Right lobe of liver (tissue), 6 donors: Measurements from ENCODE around the gene SYNDIG1L. TPM values are rescaled to one million over a fixed set of nuclear protein-coding genes. Genes with fewer than 3 reads are reported as not detected.
"Not testable (repeated sequence)": the region's sequence is repeated elsewhere in the genome, so short reads cannot be mapped to it uniquely, and the experiment has no call there.

Experiments
- ATAC-seq, 4 donors: fragments of 200-7000 bp; cut with Tn5 transposase; one replicate each; pipeline ENCODE4 v1.9.1; 2020; ENCODE audit warnings: mild to moderate bottlenecking in 4 of 4, moderate library complexity in 4 of 4
- DNase-seq, 3 donors: peaks; one replicate each; pipeline ENCODE4 v3.0.0-alpha.2; 2020
- H3K27ac ChIP-seq, 3 donors: fragments of 200-600 bp; one replicate each; pipeline ENCODE4 v1.8.0; 2022
- H3K27me3 ChIP-seq, 2 donors: fragments of 200-600 bp; one replicate each; pipeline ENCODE4 v1.8.0; 2022
- H3K36me3 ChIP-seq, 4 donors: fragments of 200-600 bp; sonication (generic) in 1 of 4; one replicate each; pipeline versions ENCODE4 v1.5.1 to v1.8.0; 2017 to 2022; ENCODE audit warnings: control low read depth in 1 of 4
- H3K4me1 ChIP-seq, 4 donors: fragments of 200-600 bp; sonication (generic) in 1 of 4; one replicate each; pipeline versions ENCODE4 v1.5.1 to v1.8.0; 2017 to 2022; ENCODE audit warnings: control low read depth in 1 of 4
- H3K4me3 ChIP-seq, 3 donors: fragments of 200-600 bp; one replicate each; pipeline ENCODE4 v1.8.0; 2022
- H3K9me3 ChIP-seq, 4 donors: fragments of 200-600 bp; sonication (generic) in 1 of 4; one replicate each; pipeline versions ENCODE4 v1.5.1 to v1.8.0; 2017 to 2022; ENCODE audit warnings: control low read depth in 1 of 4
- CTCF ChIP-seq, 4 donors: fragments of 200-600 bp in 3 of 4; fragments of 450-650 bp in 1 of 4; IDR thresholded peaks; one replicate each; pipeline versions ENCODE4 v1.5.1 to v1.8.0; 2016 to 2022; ENCODE audit warnings: antibody characterized with exemption in 4 of 4, mild to moderate bottlenecking in 2 of 4
- POLR2A ChIP-seq: fragments of 450-650 bp; IDR thresholded peaks from one replicate; pipeline ENCODE4 v1.6.1; 2017; ENCODE audit warnings: antibody characterized with exemption, mild to moderate bottlenecking
- WGBS: methylation state at CpG from one replicate; pipeline ENCODE4 v1.1.6; 2018; ENCODE audit warnings: low coverage, low lambda C conversion rate; ENCODE audit not compliant: insufficient coverage; ENCODE audit errors: missing lambda C conversion rate; 5-methylcytosine and 5-hydroxymethylcytosine counted together
- intact Hi-C, 2 donors: fragments of 100-400 bp; cut with DNase I; formaldehyde crosslinking; loops; one replicate each; pipeline versions ENCODE4 v1.11.2 to v1.14.1; 2022
- total RNA-seq, 6 experiments: library from RNA; depleted of rRNA in 2 of 6; stranded (reverse); fragments of >200 nt in 2 of 6; fragmentation: NEBNext Ultra II Directional in 3 of 6; extraction: Animal tissue kit (Norgen Biotek cat#: 25700) in 3 of 6; gene quantifications; one replicate each; pipeline versions ENCODE4 v1.1.0 to v1.2.4, GENCODE V29; 2016 to 2023
- donor health status: DM: no; HTN: yes; CAD: no.
- donor health status: DM: no; HTN: no; CAD: no.
- donor health status: DM: no; HTN: no; CAD: no.
- donor health status: DM: no; HTN: yes; CAD: no.
- donor health status: DM: no; HTN: yes; CAD: no.

SYNDIG1L gene
- total RNA-seq, 6 experiments from 2014 or later = not detected

DNA sequence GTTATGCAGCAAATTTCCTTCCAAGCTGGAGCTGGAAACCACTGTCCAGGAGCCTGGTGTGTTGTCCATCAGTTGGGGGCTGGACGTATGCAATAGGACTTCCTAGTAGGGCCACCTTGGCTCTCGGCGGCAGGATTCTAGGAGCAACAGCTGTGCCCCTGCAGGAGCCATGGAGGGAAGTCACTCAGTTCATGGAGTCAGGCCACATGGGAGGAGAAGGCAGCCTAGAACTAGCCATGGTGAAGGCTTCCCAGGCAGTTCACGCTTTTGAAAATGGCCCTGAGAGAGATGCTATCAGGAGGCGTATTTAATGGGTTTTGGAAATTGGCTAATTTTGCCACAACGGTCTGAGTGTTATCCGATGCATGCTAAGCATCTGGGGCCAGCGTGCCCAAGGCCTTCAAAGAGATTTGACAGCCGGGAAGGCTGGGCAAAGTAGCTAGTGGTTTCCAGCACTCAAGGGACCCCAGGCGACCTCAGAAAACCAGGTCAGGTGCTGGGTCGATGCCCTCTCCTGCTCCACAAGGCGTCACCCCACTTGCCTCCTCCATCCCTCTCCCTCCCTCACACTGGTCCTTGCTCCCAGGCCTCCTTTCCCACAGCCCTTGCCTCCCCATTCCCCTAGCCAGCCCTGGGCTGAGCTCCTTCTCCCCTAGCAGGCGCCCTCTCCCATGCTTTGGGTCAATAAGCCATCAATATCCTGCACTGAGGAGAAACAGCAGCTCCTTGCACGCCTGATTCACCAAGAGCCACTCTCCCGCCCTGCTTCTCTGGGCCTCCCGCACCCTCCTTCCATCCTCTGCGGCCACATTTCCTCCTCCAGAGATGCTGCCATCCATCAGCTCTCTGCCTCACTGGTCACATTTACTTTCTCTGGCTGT is 30.9 kb upstream of the SYNDIG1L start:
- WGBS = 78% methylated on average over 12 of the region's 17 CpGs

DNA sequence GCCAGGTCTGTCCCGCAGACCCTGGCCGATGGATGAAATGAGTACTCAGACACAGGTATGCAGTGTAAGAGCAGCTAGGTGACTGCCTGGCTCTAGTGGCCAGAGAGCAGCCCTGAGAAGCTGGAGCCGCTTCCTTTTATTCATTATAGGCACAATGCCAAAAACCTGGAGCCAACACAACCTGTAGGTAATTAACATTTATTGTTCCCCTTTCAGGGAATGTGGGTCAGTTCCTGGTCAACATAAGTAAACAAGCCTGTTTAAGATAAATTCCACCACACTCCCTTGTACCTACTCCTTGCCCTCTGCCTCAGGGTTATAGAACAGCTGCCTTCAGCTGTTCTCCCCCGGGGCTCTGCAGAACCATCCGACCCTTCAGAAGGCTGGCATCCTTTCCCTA is 28.4 kb upstream of the SYNDIG1L start:
- H3K36me3 ChIP-seq, intact Hi-C loops, H3K4me3 ChIP-seq, H3K27me3 ChIP-seq, H3K9me3 ChIP-seq, H3K27ac ChIP-seq, ATAC-seq, DNase-seq, H3K4me1 ChIP-seq: not testable (repeated sequence)
- WGBS = 85% methylated on average over 5 of the region's 5 CpGs

More for the DNA sequence above, 30.9 kb upstream of the SYNDIG1L start:
- DNase-seq (no peak), ATAC-seq (no peak)
- Histone ChIP-seq H3K4me3 (no peak overlapping the region), H3K27me3 (no peaks in the 10 kb centered on the region), H3K4me1 (no peaks in the 10 kb centered on the region), H3K36me3 (no peaks in the 10 kb centered on the region), H3K9me3 (no peaks in the 10 kb centered on the region), H3K27ac (no peak overlapping the region)
- intact Hi-C loops = no loop called here
- TF ChIP-seq POLR2A (no peak), CTCF (IDR thresholded peaks at IDR 0.05) (no peak)

DNA sequence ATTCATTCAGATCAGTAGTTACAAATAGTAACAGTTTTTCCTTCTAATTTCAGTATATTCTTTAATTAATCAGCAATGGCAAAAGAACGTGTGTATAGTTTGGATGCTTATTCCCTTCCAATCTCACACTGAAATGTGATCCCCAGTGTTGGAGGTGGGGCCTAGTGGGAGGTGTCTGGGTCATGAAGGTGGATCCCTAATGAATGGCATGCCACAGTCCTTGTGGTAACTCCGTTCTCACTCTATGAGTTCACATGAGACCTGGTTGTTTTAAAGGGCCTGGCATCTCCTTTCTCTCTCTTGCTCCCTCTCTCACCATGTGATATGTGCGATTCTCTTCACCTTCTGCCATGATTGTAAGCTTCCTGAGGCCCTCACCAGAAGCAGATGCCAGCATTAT is 18.9 kb upstream of the SYNDIG1L start:
- WGBS = 35% methylated on average over 3 of the region's 3 CpGs
- no peak overlapping the region for H3K27ac ChIP-seq
- peaks cover 0 to 8% (median 0%) of the 10 kb centered on the region in 4 donors for H3K4me1 ChIP-seq
- DNase-seq = peak in 1 of 3 donors; percentile 24
- H3K4me3 ChIP-seq = no peak overlapping the region
- H3K36me3 ChIP-seq = no peaks in the 10 kb centered on the region
- TF ChIP-seq CTCF (IDR thresholded peaks at IDR 0.05) = no peak
- TF ChIP-seq POLR2A = no peak
- no peaks in the 10 kb centered on the region for H3K27me3 ChIP-seq
- intact Hi-C loops = no loop called here
- H3K9me3 ChIP-seq = no peaks in the 10 kb centered on the region
- no peak for ATAC-seq

GRCh38 chr14:74442757-74443156 is 16.7 kb upstream of the SYNDIG1L start:
- ATAC-seq = peak in 3 of 4 donors; percentile 25 to 80 (median 57)
- peak in 1 of 3 donors; percentile 53 for DNase-seq
- H3K4me1 ChIP-seq = peaks cover 0 to 8% (median 0%) of the 10 kb centered on the region in 4 donors
- H3K36me3 ChIP-seq = no peaks in the 10 kb centered on the region
- H3K9me3 ChIP-seq = no peaks in the 10 kb centered on the region
- TF ChIP-seq POLR2A = no peak
- no peak for TF ChIP-seq CTCF (IDR thresholded peaks at IDR 0.05)
- H3K27me3 ChIP-seq = no peaks in the 10 kb centered on the region
- H3K4me3 ChIP-seq = no peak overlapping the region
- no peak overlapping the region for H3K27ac ChIP-seq
- intact Hi-C loops = no loop called here

GRCh38 chr14:74441113-74441512 is 15.1 kb upstream of the SYNDIG1L start:
- 36% methylated on average over 3 of the region's 3 CpGs for WGBS
- DNase-seq (peak in 1 of 3 donors; percentile 56), ATAC-seq (peak; percentile 83 to 92 (median 88))
- Histone ChIP-seq H3K27me3 (no peaks in the 10 kb centered on the region), H3K27ac (no peak overlapping the region), H3K4me3 (no peak overlapping the region), H3K4me1 (peaks cover 0 to 8% (median 0%) of the 10 kb centered on the region in 4 donors), H3K36me3 (no peaks in the 10 kb centered on the region), H3K9me3 (no peaks in the 10 kb centered on the region)
- intact Hi-C loops = no loop called here
- no peak for TF ChIP-seq POLR2A
- TF ChIP-seq CTCF (IDR thresholded peaks at IDR 0.05) = no peak
